Stimulated activated naive B cell treated with anti-CD40 and anti-IgM and Interleukin-4, amounts not matched to agents 10 μg/mL and 1 μg/mL and 100 μg/mL, for 72 hours (primary cell): Measurements from ENCODE around the gene GAS2L1.

Source experiments
- ATAC-seq, 2 donors: fragments of 150-1000 bp; cut with Tn5 transposase; replicated peaks; 2 replicates each; pipeline ENCODE4 v1.10.0; 2021; ENCODE audit warnings: moderate library complexity in 1 of 2
- DNase-seq: peaks from one replicate; pipeline ENCODE4 v3.0.0; 2021
- H3K27ac Mint-ChIP-seq: one replicate; pipeline ENCODE4 v1.8.0; 2022; ENCODE audit warnings: mild to moderate bottlenecking, mixed read lengths
- H3K27me3 Mint-ChIP-seq, 2 donors: one replicate each; pipeline ENCODE4 v1.8.0; 2022; ENCODE audit warnings: mixed read lengths in 2 of 2
- H3K36me3 Mint-ChIP-seq, 2 donors: one replicate each; pipeline ENCODE4 v1.8.0; 2022; ENCODE audit warnings: mixed read lengths in 2 of 2, mild to moderate bottlenecking in 1 of 2
- H3K4me1 Mint-ChIP-seq, 2 donors: one replicate each; pipeline ENCODE4 v1.8.0; 2022; ENCODE audit warnings: mixed read lengths in 2 of 2, mild to moderate bottlenecking in 1 of 2
- H3K4me3 Mint-ChIP-seq, 2 donors: one replicate each; pipeline ENCODE4 v1.8.0; 2022; ENCODE audit warnings: mild to moderate bottlenecking in 2 of 2, mixed read lengths in 2 of 2, moderate library complexity in 1 of 2
- H3K9me3 Mint-ChIP-seq, 2 donors: one replicate each; pipeline ENCODE4 v1.8.0; 2022; ENCODE audit warnings: mixed read lengths in 2 of 2, mild to moderate bottlenecking in 1 of 2

Gene GAS2L1

GRCh38 chr22:29306175-29306834 lies at the start of gene GAS2L1:
Gene GAS2L1 (plus strand): TSS chr22:29306650. CDS start chr22:29308106, 1,456 bp downstream.
- DNase-seq, result no peak

GRCh38 chr22:29257751-29258181 lies 48.7 kb upstream of the GAS2L1 start:
- H3K27me3 Mint-ChIP-seq, result peaks cover 9 to 17% of the 10 kb centered on the region in 2 donors
- H3K27ac Mint-ChIP-seq, result no peak overlapping the region
- H3K4me1 Mint-ChIP-seq, result peaks cover 0 to 5% of the 10 kb centered on the region in 2 donors
- no peak for DNase-seq
- no peak overlapping the region for H3K4me3 Mint-ChIP-seq
- no peaks in the 10 kb centered on the region for H3K9me3 Mint-ChIP-seq
- no peak for ATAC-seq
- H3K36me3 Mint-ChIP-seq, result peaks cover 9 to 14% of the 10 kb centered on the region in 2 donors

More at GRCh38 chr22:29306175-29306834, at the start of gene GAS2L1:
- Mint-ChIP-seq H3K4me3 (peak within 1 kb of the TSS; percentile 77 to 81), H3K27ac (no peak within 1 kb of the TSS), H3K27me3 (peaks cover 27 to 51% of the 10 kb centered on the region in 2 donors), H3K36me3 (peaks cover 5 to 8% of the 10 kb centered on the region in 2 donors), H3K4me1 (peaks cover 22 to 62% of the 10 kb centered on the region in 2 donors), H3K9me3 (no peaks in the 10 kb centered on the region)
- peak; percentile 43 to 52 for ATAC-seq

GRCh38 chr22:29258407-29259252 lies 47.8 kb upstream of the GAS2L1 start:
- H3K27ac Mint-ChIP-seq, result no peak overlapping the region
- no peak for ATAC-seq

GRCh38 chr22:29259253-29259899 lies 47.1 kb upstream of the GAS2L1 start:
- peaks cover 0 to 5% of the 10 kb centered on the region in 2 donors for H3K4me1 Mint-ChIP-seq
- ATAC-seq, result peak in 1 of 2 donors; percentile 31
- H3K4me3 Mint-ChIP-seq, result no peak overlapping the region
- DNase-seq, result no peak
- no peak overlapping the region for H3K27ac Mint-ChIP-seq
- H3K36me3 Mint-ChIP-seq, result peaks cover 9 to 14% of the 10 kb centered on the region in 2 donors
- no peaks in the 10 kb centered on the region for H3K9me3 Mint-ChIP-seq
- H3K27me3 Mint-ChIP-seq, result peaks cover 4 to 6% of the 10 kb centered on the region in 2 donors

More at GRCh38 chr22:29258407-29259252, 47.8 kb upstream of the GAS2L1 start:
- Mint-ChIP-seq H3K4me1 (peaks cover 0 to 5% of the 10 kb centered on the region in 2 donors), H3K4me3 (no peak overlapping the region), H3K36me3 (peaks cover 9 to 14% of the 10 kb centered on the region in 2 donors), H3K9me3 (no peaks in the 10 kb centered on the region), H3K27me3 (peaks cover 6 to 9% of the 10 kb centered on the region in 2 donors)
- no peak for DNase-seq

GRCh38 chr22:29260031-29260560 lies 46.4 kb upstream of the GAS2L1 start:
- no peaks in the 10 kb centered on the region for H3K9me3 Mint-ChIP-seq
- peaks cover 0 to 5% of the 10 kb centered on the region in 2 donors for H3K4me1 Mint-ChIP-seq
- H3K27ac Mint-ChIP-seq, result no peak overlapping the region
- H3K4me3 Mint-ChIP-seq, result no peak overlapping the region
- ATAC-seq (no peak), DNase-seq (no peak)
- peaks cover 4 to 6% of the 10 kb centered on the region in 2 donors for H3K27me3 Mint-ChIP-seq
- H3K36me3 Mint-ChIP-seq, result peaks cover 9 to 14% of the 10 kb centered on the region in 2 donors

- Mint-ChIP-seq H3K36me3 (peaks cover 9 to 14% of the 10 kb centered on the region in 2 donors), H3K27me3 (peaks cover 0 to 1% of the 10 kb centered on the region in 2 donors), H3K27ac (peak overlapping the region; percentile 62), H3K4me1 (peaks cover under 1 to 5% of the 10 kb centered on the region in 2 donors), H3K9me3 (no peaks in the 10 kb centered on the region), H3K4me3 (no peak overlapping the region)
- DNase-seq (no peak), ATAC-seq (no peak)
Measured at GRCh38 chr22:29260601-29261315, 45.7 kb upstream of the GAS2L1 start.

- DNase-seq, result no peak
- H3K4me3 Mint-ChIP-seq, result no peak overlapping the region
- peaks cover 10 to 14% of the 10 kb centered on the region in 2 donors for H3K4me1 Mint-ChIP-seq
- peaks cover 13 to 32% of the 10 kb centered on the region in 2 donors for H3K36me3 Mint-ChIP-seq
- H3K27ac Mint-ChIP-seq, result no peak overlapping the region
- no peaks in the 10 kb centered on the region for H3K9me3 Mint-ChIP-seq
- H3K27me3 Mint-ChIP-seq, result no peaks in the 10 kb centered on the region
- ATAC-seq, result no peak
Measured at GRCh38 chr22:29263791-29264276, 42.6 kb upstream of the GAS2L1 start.

GRCh38 chr22:29265305-29265704 lies 41.1 kb upstream of the GAS2L1 start:
- Mint-ChIP-seq H3K4me3 (no peak overlapping the region), H3K36me3 (peaks cover 11 to 33% of the 10 kb centered on the region in 2 donors), H3K27me3 (no peaks in the 10 kb centered on the region), H3K27ac (no peak overlapping the region), H3K9me3 (no peaks in the 10 kb centered on the region), H3K4me1 (peaks cover 14 to 26% of the 10 kb centered on the region in 2 donors)
- DNase-seq (no peak), ATAC-seq (no peak)

- no peaks in the 10 kb centered on the region for H3K27me3 Mint-ChIP-seq
- H3K4me3 Mint-ChIP-seq, result no peak overlapping the region
- DNase-seq (no peak), ATAC-seq (no peak)
- peaks cover 20 to 33% of the 10 kb centered on the region in 2 donors for H3K4me1 Mint-ChIP-seq
- no peaks in the 10 kb centered on the region for H3K9me3 Mint-ChIP-seq
- H3K27ac Mint-ChIP-seq, result no peak overlapping the region
- H3K36me3 Mint-ChIP-seq, result peaks cover 16 to 38% of the 10 kb centered on the region in 2 donors
Measured at GRCh38 chr22:29265929-29266328, 40.5 kb upstream of the GAS2L1 start.

- H3K27me3 Mint-ChIP-seq, result no peaks in the 10 kb centered on the region
- H3K4me3 Mint-ChIP-seq, result peak overlapping the region; percentile 88 to 91
- H3K9me3 Mint-ChIP-seq, result no peaks in the 10 kb centered on the region
- ATAC-seq (no peak), DNase-seq (no peak)
- H3K27ac Mint-ChIP-seq, result peak overlapping the region; percentile 98
- peaks cover 20 to 42% of the 10 kb centered on the region in 2 donors for H3K36me3 Mint-ChIP-seq
- peaks cover 25 to 41% of the 10 kb centered on the region in 2 donors for H3K4me1 Mint-ChIP-seq
Measured at GRCh38 chr22:29266564-29267461, 39.6 kb upstream of the GAS2L1 start.

- peaks cover 26 to 47% of the 10 kb centered on the region in 2 donors for H3K36me3 Mint-ChIP-seq
- peak overlapping the region; percentile 98 for H3K27ac Mint-ChIP-seq
- peak; percentile 55 to 58 for ATAC-seq
- no peaks in the 10 kb centered on the region for H3K9me3 Mint-ChIP-seq
- no peak for DNase-seq
- peaks cover 27 to 48% of the 10 kb centered on the region in 2 donors for H3K4me1 Mint-ChIP-seq
- peak overlapping the region; percentile 88 to 91 for H3K4me3 Mint-ChIP-seq
- no peaks in the 10 kb centered on the region for H3K27me3 Mint-ChIP-seq
Measured at GRCh38 chr22:29267462-29267857, 39.0 kb upstream of the GAS2L1 start.

GRCh38 chr22:29267858-29268510 lies 38.5 kb upstream of the GAS2L1 start, which contains the start of the genes EWSR1 and RHBDD3:
Gene EWSR1 (plus strand): TSS chr22:29268268. CDS start chr22:29268337, 69 bp downstream.
Gene RHBDD3 (minus strand): TSS chr22:29267981. CDS start chr22:29265626, 2,355 bp downstream.
- Mint-ChIP-seq H3K27me3 (no peaks in the 10 kb centered on the region), H3K27ac (peak within 1 kb of the TSS; percentile 98), H3K4me3 (peak within 1 kb of the TSS; percentile 88 to 91), H3K9me3 (no peaks in the 10 kb centered on the region), H3K4me1 (peaks cover 27 to 53% of the 10 kb centered on the region in 2 donors), H3K36me3 (peaks cover 26 to 48% of the 10 kb centered on the region in 2 donors)
- ATAC-seq, result peak; percentile 91 to 94
- peak; percentile 94 for DNase-seq
